NCI-H446 treated with DMSO at 0.1 percent for 48 hours (cell line): ENCODE data around the gene ROBO4.

Experiments
- DNase-seq: peaks from one replicate; lab custom pipeline; 2025; lab: John Stamatoyannopoulos, UW

Gene ROBO4

GRCh38 chr11:124897674-124898262 is at the start of gene ROBO4:
Gene ROBO4 (minus strand): TSS chr11:124897865. CDS start chr11:124897795, 70 bp downstream.
- DNase-seq = no peak

GRCh38 chr11:124946735-124947141 is 49.1 kb upstream of the ROBO4 start:
- DNase-seq = no peak

GRCh38 chr11:124945826-124946225 is 48.2 kb upstream of the ROBO4 start:
- no peak for DNase-seq

- no peak for DNase-seq
Observed at GRCh38 chr11:124944565-124944964, 46.9 kb upstream of the ROBO4 start.

DNA sequence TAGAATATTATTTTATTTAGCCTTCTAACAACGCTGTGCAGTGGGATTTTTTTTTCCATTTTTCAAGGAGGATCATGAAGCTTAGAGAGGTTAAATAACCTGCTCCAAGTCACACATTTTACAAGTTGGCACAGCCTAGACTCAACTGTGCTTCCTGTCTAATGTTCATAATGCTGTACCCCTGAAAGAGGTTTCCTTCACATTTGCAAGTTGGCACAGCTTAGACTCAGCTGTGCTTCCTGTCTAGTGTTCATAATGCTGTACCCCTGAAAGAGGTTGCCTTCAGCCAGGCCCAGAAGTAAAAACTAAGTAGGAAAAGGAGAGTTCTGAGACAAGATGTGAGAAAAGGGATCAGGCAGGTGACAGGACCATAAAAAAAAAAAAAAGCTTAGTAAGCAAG is 46.1 kb upstream of the ROBO4 start:
- DNase-seq = no peak

GRCh38 chr11:124943254-124943616 is 45.6 kb upstream of the ROBO4 start:
- DNase-seq = no peak

DNA sequence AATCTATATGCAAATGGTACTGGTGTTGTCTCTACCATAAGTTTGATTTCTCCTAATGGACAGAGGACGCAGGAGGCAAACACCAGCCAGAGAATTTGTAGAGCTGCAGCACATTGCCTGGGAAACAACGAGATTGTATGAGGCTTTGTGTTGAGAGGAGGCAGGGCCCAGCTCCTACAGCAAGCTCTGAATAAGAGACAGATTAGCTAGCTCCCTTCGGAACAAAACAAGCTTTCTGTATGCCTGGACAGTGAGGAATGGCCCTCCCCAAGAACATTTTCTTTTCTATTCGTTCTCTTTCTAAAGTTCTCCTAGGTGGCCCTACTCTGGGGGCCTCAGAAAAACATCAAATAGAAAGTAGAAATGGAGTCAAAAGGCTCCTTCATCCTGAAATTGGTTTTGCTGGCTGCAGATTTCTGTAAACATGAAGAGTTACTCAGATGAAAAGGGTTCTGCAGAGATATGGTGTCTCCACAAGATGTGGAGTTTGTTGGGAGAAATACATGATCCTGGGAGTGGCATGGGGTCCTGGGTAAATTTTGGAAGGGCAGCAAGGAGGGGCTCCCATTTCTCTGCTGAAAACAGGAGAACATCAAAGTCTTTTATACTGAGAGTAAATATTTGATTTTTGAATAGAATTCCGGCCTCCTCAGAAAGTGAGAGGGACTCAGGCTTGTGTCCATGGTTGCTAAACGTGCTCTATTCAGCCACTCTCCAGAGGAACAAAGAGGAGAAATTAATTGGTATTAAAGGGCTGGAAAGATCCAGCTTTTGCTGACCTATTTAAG is 45.0 kb upstream of the ROBO4 start:
- DNase-seq = no peak

DNA sequence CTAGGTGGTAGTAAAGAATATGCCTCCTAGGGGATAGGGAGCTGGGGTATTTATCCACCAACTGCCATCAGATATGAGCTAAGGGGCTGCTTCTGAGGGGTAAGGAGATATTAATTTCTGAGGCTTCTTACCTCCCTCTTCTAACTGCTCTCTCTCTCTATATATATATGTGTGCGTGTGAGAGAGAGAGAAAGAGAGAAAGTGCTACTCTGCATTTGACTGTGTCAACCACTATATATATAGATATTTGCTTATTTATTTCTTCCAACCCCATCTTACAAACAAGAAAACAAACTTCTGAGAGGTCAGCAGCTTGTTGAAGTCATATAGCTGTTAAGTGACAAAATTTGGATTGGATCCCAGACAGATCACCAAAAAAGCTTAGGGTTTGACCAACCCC is 44.0 kb upstream of the ROBO4 start:
- DNase-seq = no peak

DNA sequence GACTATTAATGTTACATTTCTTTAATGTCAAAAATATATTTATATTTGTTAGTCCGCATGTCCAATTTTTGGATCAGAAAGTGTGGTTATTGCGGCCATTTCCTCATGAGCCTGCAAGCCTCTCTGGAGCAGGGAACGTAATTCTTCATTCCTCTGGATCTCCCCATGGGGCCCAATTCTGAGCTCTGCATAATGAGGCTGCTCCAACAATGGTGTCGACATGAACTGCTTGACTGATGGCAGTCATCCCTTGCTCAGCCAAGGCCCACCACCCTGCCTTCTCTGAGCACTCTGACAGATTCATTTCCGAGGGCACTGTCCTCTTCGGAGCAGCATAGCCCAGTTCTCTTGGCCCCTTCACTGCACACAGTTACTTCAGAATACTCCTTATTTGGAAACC is 41.3 kb upstream of the ROBO4 start:
- DNase-seq = no peak

- DNase-seq = no peak
Observed at GRCh38 chr11:124938206-124938765, 40.6 kb upstream of the ROBO4 start.

GRCh38 chr11:124937336-124937935 is 39.8 kb upstream of the ROBO4 start:
- DNase-seq = no peak

- no peak for DNase-seq
Observed at GRCh38 chr11:124935548-124936514, 38.2 kb upstream of the ROBO4 start, which contains the start of gene HEPACAM. Gene HEPACAM (minus strand): TSS chr11:124936047. CDS start chr11:124936006, 41 bp downstream.

DNA sequence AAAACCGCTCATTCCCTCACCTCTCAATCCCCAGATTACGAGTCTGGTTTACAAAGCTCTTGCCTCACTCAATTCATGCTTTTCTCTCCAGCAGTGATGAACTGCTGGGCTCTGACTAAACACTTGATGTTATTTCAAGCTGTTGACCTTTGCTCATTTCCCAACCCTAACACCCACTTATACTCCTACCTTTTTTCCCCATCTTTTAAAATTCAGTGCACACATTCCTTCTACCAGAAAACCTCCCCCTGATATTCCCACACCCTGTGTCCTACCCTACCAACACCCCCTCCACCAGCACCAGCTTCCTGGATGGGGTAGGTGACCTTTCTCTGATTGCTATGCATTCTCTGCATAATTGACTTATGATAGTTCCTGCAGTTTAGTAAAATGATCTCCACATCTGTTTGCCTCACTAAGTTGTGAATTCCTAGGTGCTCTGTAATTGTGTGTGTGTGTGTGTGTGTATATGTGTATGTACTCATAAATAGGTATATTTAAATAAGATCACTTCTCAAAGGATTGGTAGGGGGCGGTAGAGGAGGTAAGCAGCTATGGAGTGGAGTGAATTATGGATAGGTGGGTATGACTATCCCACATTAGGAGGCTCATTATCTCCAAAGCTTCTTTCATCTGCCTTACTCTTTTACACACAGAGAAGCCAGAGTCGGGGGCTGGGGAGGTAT is 37.3 kb upstream of the ROBO4 start:
- no peak for DNase-seq

GRCh38 chr11:124930799-124931198 is 33.1 kb upstream of the ROBO4 start:
- no peak for DNase-seq

- no peak for DNase-seq
Observed at GRCh38 chr11:124928942-124929665, 31.4 kb upstream of the ROBO4 start.

GRCh38 chr11:124923296-124923695 is 25.6 kb upstream of the ROBO4 start:
- DNase-seq = no peak

- no peak for DNase-seq
Observed at GRCh38 chr11:124922831-124923230, 25.2 kb upstream of the ROBO4 start.

- DNase-seq = peak; percentile 28
Observed at GRCh38 chr11:124920870-124921609, 23.4 kb upstream of the ROBO4 start.

- no peak for DNase-seq
Observed at GRCh38 chr11:124920356-124920755, 22.7 kb upstream of the ROBO4 start.

DNA sequence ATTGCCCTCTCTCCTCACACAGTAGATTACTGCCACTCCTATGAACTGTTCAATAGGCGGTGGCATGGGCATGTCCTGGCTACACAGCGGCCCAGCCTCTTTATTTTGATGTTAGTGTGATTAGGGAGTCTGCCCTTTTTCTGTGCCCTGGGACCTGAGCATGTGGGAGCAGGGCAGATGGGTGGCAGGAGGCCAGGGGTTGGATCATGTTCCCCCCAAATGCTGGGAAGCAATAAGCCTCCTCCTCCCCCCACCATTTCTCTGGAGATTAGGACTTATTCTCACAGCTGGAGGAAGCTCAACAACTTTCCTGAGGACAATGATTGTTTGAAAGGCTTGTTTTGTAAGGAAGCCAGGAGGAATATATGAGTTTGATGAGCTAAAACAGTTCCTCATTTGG is 22.2 kb upstream of the ROBO4 start:
- no peak for DNase-seq
